Measurements from ENCODE around the gene CRISP3. TPM values are rescaled to one million over a fixed set of nuclear protein-coding genes. Genes with fewer than 3 reads are reported as not detected.
A peak's percentile ranks its signal among the peaks of the same experiment; 100 is the strongest.

The CRISP3 gene
- total and polyA plus RNA-seq, 9 of the 15 experiments (the other 6 are each of a cell fraction or from before 2014, with no cell fraction given) = 0.21 to 2.0 (median 0.58) TPM

GRCh38 chr6:49736017-49736508 is 8.1 kb downstream of the CRISP3 start (continued):
- TF ChIP-seq HINFP (tag; conservative IDR thresholded peaks at IDR 0.05; ENCODE audit: low read depth) (no peak), SREBF1 (IDR thresholded peaks at IDR 0.05; ENCODE audit: borderline replicate concordance, low read depth, low read length) (no peak), NR3C1 (CRISPR knock-in tag; IDR thresholded peaks at IDR 0.05) (no peak), ZNF445 (CRISPR knock-in tag; IDR thresholded peaks at IDR 0.05; ENCODE audit: low read depth) (no peak), ZNF282 (CRISPR knock-in tag; IDR thresholded peaks at IDR 0.05) (no peak), MBD2 (IDR thresholded peaks at IDR 0.05; ENCODE audit: borderline replicate concordance, low read depth) (peak; percentile 52), ZNF311 (CRISPR knock-in tag; IDR thresholded peaks at IDR 0.05) (no peak), PTBP1 (IDR thresholded peaks at IDR 0.05; ENCODE audit: low read depth, low read length) (no peak), ZBTB17 (CRISPR knock-in tag; IDR thresholded peaks at IDR 0.05) (no peak), ZBTB1 (CRISPR knock-in tag; IDR thresholded peaks at IDR 0.05; ENCODE audit: borderline replicate concordance, low read depth) (no peak), NONO (IDR thresholded peaks at IDR 0.05; ENCODE audit: low read depth in 2 of 2, low read length in 1 of 2) (no peak; a peak in 1 of 4 replicates), ZNF592 (IDR thresholded peaks at IDR 0.05) (peak; percentile 68), RBM15 (IDR thresholded peaks at IDR 0.05; ENCODE audit: insufficient read depth, low read length) (no peak), BHLHE40 (IDR thresholded peaks at IDR 0.05; ENCODE audit: low read length) (no peak), TGIF2 (CRISPR knock-in tag; IDR thresholded peaks at IDR 0.05) (no peak), KLF6 (CRISPR knock-in tag; IDR thresholded peaks at IDR 0.05; ENCODE audit: borderline replicate concordance) (no peak), ARHGAP35 (IDR thresholded peaks at IDR 0.05; ENCODE audit: partially characterized antibody) (no peak), ZC3H11A (IDR thresholded peaks at IDR 0.05; ENCODE audit: low read depth, low read length) (no peak), THAP7 (CRISPR knock-in tag; IDR thresholded peaks at IDR 0.05) (no peak), KHSRP (IDR thresholded peaks at IDR 0.05) (no peak), MYC (IDR thresholded peaks at IDR 0.05; ENCODE audit: low read depth, low read length) (peak; percentile 48; the same call in 1 of the 2 replicates), MYC (CRISPR knock-in tag; IDR thresholded peaks at IDR 0.05; ENCODE audit: borderline replicate concordance, low read depth) (no peak), NUFIP1 (IDR thresholded peaks at IDR 0.05; ENCODE audit: partially characterized antibody) (no peak)

Data from K562 (cell line).